ENCODE measurements around the gene OR2T8.

Gene OR2T8

DNA sequence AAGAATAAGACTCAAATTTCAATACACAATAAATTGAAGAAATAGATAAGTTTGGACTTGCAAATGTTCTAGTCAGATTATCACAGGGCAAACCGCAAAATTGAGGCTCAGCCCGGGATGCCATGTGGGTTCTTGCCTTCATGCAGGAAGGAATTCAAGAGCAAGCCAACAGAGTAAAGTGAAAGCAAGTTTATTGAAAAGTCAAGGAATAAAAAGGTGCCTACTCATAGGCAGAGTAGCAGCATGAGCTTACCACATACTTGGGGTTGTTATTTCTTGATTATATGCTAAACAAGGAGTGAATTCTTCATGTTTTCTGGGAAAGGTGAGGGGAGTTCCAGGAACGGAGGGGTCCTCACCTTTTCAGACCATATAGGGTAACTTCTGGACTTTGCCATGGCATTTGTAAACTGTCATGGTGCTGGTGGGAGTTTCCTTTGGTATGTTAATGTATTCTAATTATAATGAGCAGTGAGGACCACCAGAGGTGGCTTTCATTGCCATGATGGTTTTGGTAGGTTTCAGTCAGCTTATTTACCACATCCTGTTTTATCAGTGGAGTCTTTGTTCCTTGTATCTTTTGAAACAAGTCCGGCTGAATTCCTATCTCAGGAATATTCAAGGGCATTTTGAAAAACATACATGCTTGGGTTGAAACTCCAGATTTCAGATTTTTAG is 43.0 kb downstream of the OR2T8 start:
- DNase-seq, result no peak

DNA sequence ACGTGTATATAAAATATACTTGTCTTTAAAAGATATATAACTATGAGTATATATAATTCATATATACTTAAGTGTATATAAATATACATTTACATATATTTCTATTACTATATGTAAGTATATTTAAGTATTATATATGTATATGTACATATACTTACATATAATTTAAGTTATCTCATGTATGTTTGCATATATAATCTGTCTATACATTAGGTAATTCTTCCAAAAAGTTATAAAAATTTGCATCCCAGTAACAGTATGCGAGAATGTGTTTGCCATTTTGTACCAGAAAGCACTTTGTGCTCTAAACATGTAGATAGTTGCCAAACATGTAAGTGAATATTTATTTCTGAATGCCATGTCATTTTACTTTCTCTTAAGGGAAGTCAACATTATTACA is 44.9 kb downstream of the OR2T8 start, which contains the start of gene OR2AK2:
Gene OR2AK2 (plus strand): TSS at position 301 of the 400 bp plus-strand sequence. CDS start 144 bp downstream, outside the sequence.
- no peak for DNase-seq

DNA sequence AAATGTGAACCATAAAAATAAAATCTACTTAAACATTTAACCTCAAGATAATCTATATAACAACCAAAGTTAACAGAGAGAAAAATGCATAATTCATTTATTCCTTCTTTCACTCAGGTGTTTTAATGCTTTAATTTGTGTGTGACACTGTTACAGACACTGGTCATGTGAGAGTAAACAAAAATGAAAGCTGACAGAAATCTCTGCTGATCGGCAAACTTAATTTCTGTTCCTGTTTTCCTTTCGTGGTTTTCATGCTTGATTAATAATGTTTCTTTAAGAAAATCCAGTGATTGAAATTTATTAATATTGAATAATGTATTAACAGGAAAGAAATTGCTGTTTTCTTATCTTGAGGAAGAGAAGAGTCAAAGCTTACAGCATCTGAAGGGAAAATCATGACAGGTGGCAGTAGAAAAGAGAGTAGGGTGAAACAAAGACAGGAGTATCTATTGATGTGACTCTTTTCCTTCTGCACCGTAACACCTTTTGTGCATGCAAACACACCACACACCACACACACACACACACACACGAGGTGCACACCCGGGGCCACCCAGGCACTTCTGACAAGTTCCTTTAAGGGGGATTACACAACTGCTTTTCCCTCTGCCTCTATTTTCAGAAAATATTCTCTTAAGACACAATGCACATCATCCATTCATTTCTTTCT is 46.6 kb downstream of the OR2T8 start:
- no peak for DNase-seq
